Fibroblast of the conjunctiva (primary cell): Measurements from ENCODE around the gene NOL6.
"Not testable (repeated sequence)": the region's sequence is repeated elsewhere in the genome, so short reads cannot be mapped to it uniquely, and the experiment has no call there.

Experiments
- DNase-seq: peaks from one replicate; pipeline ENCODE4 v3.0.0-alpha.2; 2010; ENCODE audit warnings: low read depth

Gene NOL6

DNA sequence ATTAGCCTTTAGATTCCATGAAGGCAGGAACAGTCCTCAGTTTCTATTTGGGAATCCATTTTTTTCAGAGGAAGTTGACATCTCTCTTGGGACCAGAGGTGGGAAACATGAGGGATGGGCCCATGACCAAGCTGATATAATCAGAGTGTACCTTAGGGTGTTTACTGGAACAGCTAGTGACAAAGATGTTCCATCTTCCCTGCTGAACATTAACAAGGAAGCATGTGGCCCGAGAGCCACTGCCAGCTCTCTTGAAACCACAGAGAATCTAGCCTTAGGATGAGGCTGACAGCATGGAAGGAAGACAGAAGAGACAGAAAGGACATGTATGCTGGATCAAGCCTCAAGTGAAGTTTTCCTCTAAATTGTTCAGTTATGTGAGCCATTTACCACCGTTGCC, 42.3 kb downstream of the NOL6 start:
- DNase-seq: no peak

GRCh38 chr9:33430942-33431341, 42.8 kb downstream of the NOL6 start:
- DNase-seq: no peak

GRCh38 chr9:33429256-33429985, 44.3 kb downstream of the NOL6 start:
- no peak for DNase-seq

DNA sequence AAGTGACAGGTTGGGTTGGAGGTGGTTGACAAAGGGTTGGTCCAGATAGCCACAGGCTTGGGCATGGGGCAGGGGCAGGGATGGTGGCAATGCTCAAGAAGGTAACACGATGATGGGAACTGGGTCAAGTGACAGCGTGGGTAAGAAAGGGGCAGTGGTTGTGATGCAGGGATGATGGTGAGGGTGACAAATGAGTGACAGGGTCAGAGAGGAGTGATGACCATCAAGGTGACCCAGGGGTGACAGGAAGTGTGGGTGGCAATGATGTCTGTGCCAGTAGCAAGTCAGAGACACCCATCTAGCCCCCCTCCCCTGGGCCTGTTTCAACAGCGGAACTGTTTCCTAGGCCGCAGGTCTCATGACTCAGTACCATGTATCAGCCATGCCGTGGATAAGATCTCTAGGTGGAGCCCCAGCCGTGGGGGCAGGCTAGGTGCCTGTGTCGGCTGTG, 46.9 kb downstream of the NOL6 start:
- DNase-seq: no peak

- DNase-seq: no peak
These were observed 48.6 kb downstream of the NOL6 start for GRCh38 chr9:33425128-33425533.

DNA sequence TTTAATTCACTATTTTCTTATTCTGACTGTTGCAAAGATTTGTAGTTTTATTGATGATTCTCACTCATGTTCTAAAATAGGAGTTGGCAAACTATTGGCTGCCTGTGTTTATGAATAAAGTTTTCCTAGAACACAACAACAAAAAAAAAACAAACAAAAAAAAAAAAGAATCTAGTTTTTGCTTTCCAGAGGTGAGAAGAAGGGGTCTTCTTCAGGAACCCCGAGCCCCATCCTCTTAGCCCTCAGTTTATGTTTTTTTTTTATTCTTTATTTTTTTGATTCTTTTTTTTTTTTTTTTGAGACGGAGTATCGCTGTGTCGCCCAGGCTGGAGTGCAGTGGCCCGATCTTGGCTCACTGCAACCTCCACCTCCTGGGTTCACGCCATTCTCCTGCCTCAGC, 49.2 kb downstream of the NOL6 start:
- DNase-seq: not testable (repeated sequence)

DNA sequence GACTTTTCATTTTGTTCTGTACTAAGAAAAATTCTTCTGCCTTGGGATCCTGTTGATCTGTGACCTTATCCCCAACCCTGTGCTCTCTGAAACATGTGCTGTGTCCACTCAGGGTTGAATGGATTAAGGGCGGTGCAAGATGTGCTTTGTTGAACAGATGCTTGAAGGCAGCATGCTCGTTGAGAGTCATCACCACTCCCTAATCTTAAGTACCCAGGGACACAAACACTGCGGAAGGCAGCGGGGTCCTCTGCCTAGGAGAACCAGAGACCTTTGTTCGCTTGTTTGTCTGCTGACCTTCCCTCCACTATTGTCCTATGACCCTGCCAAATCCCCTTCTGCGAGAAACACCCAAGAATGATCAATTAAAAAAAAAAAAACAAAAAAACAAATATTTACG, 49.7 kb downstream of the NOL6 start:
- not testable (repeated sequence) for DNase-seq

DNA sequence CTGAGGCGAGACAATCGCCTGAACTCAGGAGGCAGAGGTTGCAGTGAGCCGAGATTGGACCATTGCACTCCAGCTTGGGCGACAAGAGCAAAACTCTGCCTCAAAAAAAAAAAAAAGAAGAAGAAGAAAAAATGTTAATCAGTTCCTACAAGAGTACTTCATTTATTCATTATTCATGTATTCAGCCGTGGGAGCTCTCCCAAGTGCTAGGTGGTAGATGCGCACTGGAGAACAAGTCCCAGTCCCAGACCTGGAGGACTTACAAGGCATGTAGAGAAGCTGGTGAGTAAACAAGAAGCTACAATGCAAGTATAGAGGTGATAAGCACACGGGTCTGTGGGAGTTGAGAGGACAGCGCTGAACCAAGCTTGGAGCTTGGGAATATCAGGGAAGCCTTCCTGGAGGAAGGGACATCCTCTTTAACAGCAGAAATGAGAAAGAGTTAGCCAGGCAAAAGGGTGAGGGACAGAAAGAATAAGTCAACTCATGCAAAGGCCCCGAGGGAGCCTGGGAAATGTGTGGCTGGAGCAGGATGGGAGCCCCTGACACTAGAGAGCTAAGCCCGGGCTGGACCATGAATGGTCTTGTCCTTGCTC, 53.9 kb downstream of the NOL6 start:
- no peak for DNase-seq

DNA sequence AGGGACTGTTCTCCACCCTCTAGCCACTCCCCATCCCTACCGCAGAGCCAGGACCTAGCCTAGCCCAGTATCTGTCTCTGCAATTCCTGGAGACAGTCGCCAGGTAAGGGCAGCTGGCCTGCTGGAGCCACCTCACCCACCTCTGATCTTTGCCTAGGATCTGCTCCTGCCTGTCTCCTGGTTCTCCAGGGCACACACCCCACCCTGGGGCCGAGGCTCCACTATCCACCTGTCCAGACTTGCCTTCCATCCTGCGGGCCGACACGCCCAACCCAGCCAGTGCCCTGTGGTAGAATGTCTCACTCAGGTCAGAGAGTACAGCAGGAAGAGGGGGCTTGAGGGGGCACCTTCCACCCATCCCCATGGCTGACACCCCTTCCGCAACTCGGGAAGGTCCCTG, 55.6 kb downstream of the NOL6 start:
- no peak for DNase-seq

GRCh38 chr9:33416996-33417395, 56.7 kb downstream of the NOL6 start:
- no peak for DNase-seq

- DNase-seq: peak; percentile 18
These were observed 58.2 kb downstream of the NOL6 start for GRCh38 chr9:33415501-33416038.

GRCh38 chr9:33414889-33415500, 58.7 kb downstream of the NOL6 start:
- DNase-seq: no peak

- DNase-seq: no peak
These were observed 59.5 kb downstream of the NOL6 start for GRCh38 chr9:33414268-33414667.
